ENCODE measurements around the gene HDGFL1. TPM values are rescaled to one million over a fixed set of nuclear protein-coding genes. Genes with fewer than 3 reads are reported as not detected.

The HDGFL1 gene
- total RNA-seq, 6 experiments from 2014 or later: not detected

DNA sequence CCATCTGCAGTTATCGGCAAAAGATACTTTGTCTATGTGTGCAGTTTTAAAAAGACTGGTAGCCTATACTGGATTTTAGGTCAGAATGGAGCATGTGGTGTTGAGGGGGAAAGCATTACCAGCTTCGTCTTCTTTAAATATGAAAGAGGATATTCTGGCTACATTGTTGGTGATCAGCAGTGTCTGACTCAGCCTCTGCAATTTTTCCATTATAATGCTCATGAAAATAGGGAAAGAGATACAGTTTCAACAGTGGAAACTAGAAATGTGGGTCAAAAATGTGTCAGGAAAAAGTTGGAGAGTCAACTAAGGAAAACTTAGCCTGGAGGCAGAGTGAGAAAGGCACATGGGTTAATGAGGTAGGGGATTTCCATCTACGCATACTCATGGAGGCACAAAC, 45.2 kb downstream of the HDGFL1 start:
- DNase-seq: no peak
- Mint-ChIP-seq H3K4me1 (ENCODE audit: low read depth) (no peaks in the 10 kb centered on the region), H3K4me3 (no peak overlapping the region), H3K9me3 (peaks cover 30% of the 10 kb centered on the region), H3K27me3 (ENCODE audit: insufficient read depth) (no peaks in the 10 kb centered on the region), H3K36me3 (ENCODE audit: low read depth) (no peaks in the 10 kb centered on the region), H3K27ac (no peak overlapping the region)
- TF ChIP-seq, protein P1, sequence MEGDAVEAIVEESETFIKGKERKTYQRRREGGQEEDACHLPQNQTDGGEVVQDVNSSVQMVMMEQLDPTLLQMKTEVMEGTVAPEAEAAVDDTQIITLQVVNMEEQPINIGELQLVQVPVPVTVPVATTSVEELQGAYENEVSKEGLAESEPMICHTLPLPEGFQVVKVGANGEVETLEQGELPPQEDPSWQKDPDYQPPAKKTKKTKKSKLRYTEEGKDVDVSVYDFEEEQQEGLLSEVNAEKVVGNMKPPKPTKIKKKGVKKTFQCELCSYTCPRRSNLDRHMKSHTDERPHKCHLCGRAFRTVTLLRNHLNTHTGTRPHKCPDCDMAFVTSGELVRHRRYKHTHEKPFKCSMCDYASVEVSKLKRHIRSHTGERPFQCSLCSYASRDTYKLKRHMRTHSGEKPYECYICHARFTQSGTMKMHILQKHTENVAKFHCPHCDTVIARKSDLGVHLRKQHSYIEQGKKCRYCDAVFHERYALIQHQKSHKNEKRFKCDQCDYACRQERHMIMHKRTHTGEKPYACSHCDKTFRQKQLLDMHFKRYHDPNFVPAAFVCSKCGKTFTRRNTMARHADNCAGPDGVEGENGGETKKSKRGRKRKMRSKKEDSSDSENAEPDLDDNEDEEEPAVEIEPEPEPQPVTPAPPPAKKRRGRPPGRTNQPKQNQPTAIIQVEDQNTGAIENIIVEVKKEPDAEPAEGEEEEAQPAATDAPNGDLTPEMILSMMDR (IDR thresholded peaks at IDR 0.05): no peak

DNA sequence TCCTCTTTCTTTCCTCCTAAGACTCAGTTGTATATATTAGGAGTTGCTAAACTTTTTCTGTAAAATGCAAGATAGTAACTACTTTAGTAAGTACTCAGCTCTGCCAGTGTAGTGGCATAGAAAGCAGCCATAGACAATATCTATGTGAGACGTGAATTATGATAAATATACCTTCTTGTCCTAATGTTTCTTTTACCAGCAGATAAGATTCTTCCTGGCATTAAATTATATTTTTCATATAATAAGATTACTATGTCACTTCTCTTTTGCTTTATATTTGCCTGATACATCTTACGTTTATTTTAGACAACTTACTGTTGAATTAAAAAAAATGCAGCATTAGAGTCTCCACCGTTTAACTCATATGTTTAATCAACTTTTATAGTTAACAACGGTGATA, 51.7 kb downstream of the HDGFL1 start:
- no peak for DNase-seq
- peaks cover 19% of the 10 kb centered on the region for H3K9me3 Mint-ChIP-seq
- no peaks in the 10 kb centered on the region for H3K4me1 Mint-ChIP-seq (ENCODE audit: low read depth)
- H3K4me3 Mint-ChIP-seq: no peak overlapping the region
- no peaks in the 10 kb centered on the region for H3K36me3 Mint-ChIP-seq (ENCODE audit: low read depth)
- no peak overlapping the region for H3K27ac Mint-ChIP-seq
- H3K27me3 Mint-ChIP-seq (ENCODE audit: insufficient read depth): no peaks in the 10 kb centered on the region
- TF ChIP-seq, protein P1 (IDR thresholded peaks at IDR 0.05): no peak
